Inferior parietal cortex (tissue), 1 donor: Measurements from ENCODE around the gene BLTP2.

Experiments
- DNase-seq: peaks from one replicate; pipeline ENCODE4 v3.0.0-alpha.2; 2016; ENCODE audit errors: extremely low spot score

Gene BLTP2

DNA sequence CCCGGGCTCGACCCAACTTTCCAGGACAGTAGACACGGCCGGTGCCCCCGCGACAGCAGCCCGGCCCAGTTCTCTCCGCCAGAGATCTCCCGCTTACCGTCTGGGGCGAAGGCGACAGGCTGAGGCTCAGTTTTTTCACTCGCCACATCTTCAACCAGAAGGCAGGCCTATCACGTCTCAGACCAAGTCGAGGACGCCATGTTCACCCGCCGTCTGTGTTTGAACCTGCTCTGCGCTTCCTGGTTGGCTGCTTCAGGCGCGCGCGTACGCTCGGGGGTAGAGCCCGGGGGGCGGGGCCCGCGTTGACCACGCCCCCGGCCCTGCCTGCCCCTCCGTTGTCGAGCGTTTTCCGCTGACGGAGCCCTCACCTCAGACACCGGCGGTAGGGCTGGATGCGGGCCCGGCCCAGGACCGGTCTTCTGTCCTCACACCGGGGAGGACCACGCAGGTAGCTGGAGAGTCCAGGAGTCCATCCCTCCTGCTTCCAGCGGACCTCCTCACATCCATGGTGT, 46.1 kb downstream of the BLTP2 start, which contains the start of gene SPAG5:
Gene SPAG5, minus strand, starts transcription at position 227 of the 512 bp plus-strand sequence. Its CDS starts 79 bp downstream, at position 148.
- peak; percentile 88 for DNase-seq

GRCh38 chr17:28598389-28598788, 46.6 kb downstream of the BLTP2 start:
- DNase-seq = no peak

GRCh38 chr17:28597606-28598383, 47.2 kb downstream of the BLTP2 start:
- no peak for DNase-seq
